K562 (cell line): Measurements from ENCODE around the gene ACP4. TPM values are rescaled to one million over a fixed set of nuclear protein-coding genes. Genes with fewer than 3 reads are reported as not detected.

Experiments
- BRD4 ChIP-seq: fragments of 200-600 bp; sonication (generic); IDR thresholded peaks from 2 replicates; pipeline ENCODE4 v1.6.1; 2017; ENCODE audit warnings: inconsistent platforms
- BRD9 ChIP-seq: fragments of 450-650 bp; IDR thresholded peaks from 2 replicates; pipeline ENCODE4 v1.6.1; 2018; ENCODE audit warnings: low read depth; ENCODE audit not compliant: partially characterized antibody
- DMBX1 ChIP-seq: fragments of 250-450 bp; sonication (Bioruptor Pico); IDR thresholded peaks from 2 replicates; pipeline ENCODE4 v1.8.0; 2022; ENCODE audit warnings: inconsistent platforms, mild to moderate bottlenecking, moderate library complexity, borderline replicate concordance
- HDGF ChIP-seq: fragments of 450-650 bp; IDR thresholded peaks from 2 replicates; pipeline ENCODE4 v1.6.1; 2016
- KHSRP ChIP-seq: fragments of 450-650 bp; IDR thresholded peaks from 2 replicates; pipeline ENCODE4 v1.6.1; 2017
- NFATC3 ChIP-seq: fragments of 450-650 bp; IDR thresholded peaks from 2 replicates; pipeline ENCODE4 v1.6.1; 2017; ENCODE audit warnings: mild to moderate bottlenecking
- NR2F6 ChIP-seq: fragments of 450-650 bp; formaldehyde crosslinking; IDR thresholded peaks from 2 replicates; pipeline ENCODE4 v1.4.0; 2020; ENCODE audit warnings: mild to moderate bottlenecking
- RB1 ChIP-seq: fragments of 450-650 bp; IDR thresholded peaks from 2 replicates; pipeline ENCODE4 v1.6.1; 2017; ENCODE audit warnings: low read depth, mild to moderate bottlenecking
- SMAD1 ChIP-seq: fragments of 150-350 bp; IDR thresholded peaks from 2 replicates; pipeline ENCODE4 v1.6.1; 2014; ENCODE audit warnings: low read length, low read depth; ENCODE audit not compliant: partially characterized antibody
- TRIM24 ChIP-seq, 2 experiments: fragments of 450-650 bp; IDR thresholded peaks; 2 replicates each; pipeline ENCODE4 v1.6.1; 2016
- U2AF1 ChIP-seq: fragments of 200-400 bp; formaldehyde crosslinking; optimal IDR thresholded peaks from 2 replicates; pipeline ENCODE3; 2017; ENCODE audit warnings: mild to moderate bottlenecking, low read depth, low read length, moderate library complexity
- ZFX ChIP-seq: sonication (generic); formaldehyde crosslinking; IDR thresholded peaks from 2 replicates; pipeline ENCODE4 v1.8.0; 2022; ENCODE audit warnings: mild to moderate bottlenecking, missing genetic modification reagents, moderate library complexity
- polyA plus RNA-seq, 8 experiments: library from polyadenylated mRNA; depleted of rRNA in 4 of 8; stranded (reverse) in 5 of 8; unstranded in 3 of 8; fragments of >200 nt; fragmentation: Nextera tagmentation in 2 of 8; fragmentation: Illumina TruSeq in 1 of 8; extraction: Ambion mirVana in 2 of 8; extraction: Trizol in 1 of 8; gene quantifications; 2 replicates each; pipeline versions ENCODE4 v1.2.1 to v1.2.3, GENCODE V29; 2011 to 2014; ENCODE audit warnings: inconsistent platforms in 1 of 8, missing spikeins in 1 of 8
- total RNA-seq, 7 experiments: library from RNA; depleted of rRNA in 6 of 7; stranded (reverse); fragments of >200 nt in 6 of 7; fragmentation: Illumina TruSeq in 2 of 7; extraction: Trizol in 2 of 7; gene quantifications; 2 replicates each; pipeline versions ENCODE4 v1.2.1 to v1.2.3, GENCODE V29; 2011 to 2021; ENCODE audit warnings: low replicate concordance in 1 of 7
- TF ChIP-seq, protein P1 (sequence below): fragments of 450-650 bp; conservative IDR thresholded peaks from 2 replicates; pipeline ENCODE4 v1.6.1; 2016; ENCODE audit warnings: missing genetic modification characterization, low read depth, mild to moderate bottlenecking, control low read depth, missing compliant biosample characterization
- TF ChIP-seq, protein P2 (sequence below): sonication (generic); formaldehyde crosslinking; IDR thresholded peaks from 2 replicates; pipeline ENCODE4 v1.9.0; 2022; ENCODE audit warnings: mild to moderate bottlenecking, missing genetic modification reagents
- TF ChIP-seq, protein P3 (sequence below): fragments of 450-650 bp; IDR thresholded peaks from 2 replicates; pipeline ENCODE4 v1.7.1; 2018; ENCODE audit warnings: mild to moderate bottlenecking, low read depth; ENCODE audit not compliant: partially characterized antibody

The ACP4 gene
- total and polyA plus RNA-seq, 9 of the 15 experiments (the other 6 are each of a cell fraction or from before 2014, with no cell fraction given), result not detected

DNA sequence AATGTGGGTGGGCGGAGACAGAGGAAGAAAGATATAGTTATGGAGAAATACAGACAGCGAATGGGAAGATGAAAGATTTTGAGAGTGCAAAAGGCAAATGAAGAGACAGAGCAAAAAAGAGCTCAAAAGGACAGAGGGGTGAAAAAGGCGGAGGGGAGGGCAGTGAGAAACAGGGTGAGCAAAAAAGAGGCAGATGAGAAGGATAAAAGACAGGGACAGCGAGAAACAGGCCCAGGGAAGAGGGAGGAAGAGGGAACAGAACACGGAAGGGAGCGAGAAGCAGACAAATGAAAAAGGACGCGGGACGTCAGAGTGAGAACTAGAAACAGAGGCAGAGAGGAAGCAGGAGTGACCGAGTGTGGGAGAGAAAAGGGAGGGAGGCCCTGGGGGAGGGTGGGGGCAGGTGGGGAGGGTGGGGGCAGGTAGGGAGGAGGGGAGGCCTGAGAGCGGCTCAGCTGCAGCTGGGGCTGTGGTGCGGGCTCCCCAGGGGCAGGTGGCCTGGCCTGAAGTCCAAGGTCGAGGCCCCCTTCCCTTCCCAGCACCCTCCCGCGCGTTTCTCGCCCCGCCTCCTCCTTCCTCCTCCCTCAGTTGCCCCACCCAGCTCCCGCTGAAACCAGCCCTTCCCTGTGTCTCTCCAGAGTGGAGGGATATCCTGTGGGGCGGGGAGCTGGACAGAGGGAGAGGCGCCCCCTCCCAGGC is 30.5 kb downstream of the ACP4 start (continued):
- TF ChIP-seq SMAD1 (no peak), NR2F6 (CRISPR knock-in tag) (no peak), TRIM24 (IDR thresholded peaks at IDR 0.05) (0 out of 4 replicates have a peak, but pooled peaks have one; percentile 8 to 10), ZFX (CRISPR knock-in tag) (peak; percentile 62), NFATC3 (0 out of 2 replicates have a peak, but pooled peaks have one; percentile 33), BRD9 (peak; percentile 36), U2AF1 (no peak), DMBX1 (no peak), RB1 (peak; percentile 57; the same call in 1 of the 2 replicates), HDGF (peak; percentile 79; the same call in 1 of the 2 replicates), BRD4 (no peak), KHSRP (no peak)
- TF ChIP-seq, protein P1, sequence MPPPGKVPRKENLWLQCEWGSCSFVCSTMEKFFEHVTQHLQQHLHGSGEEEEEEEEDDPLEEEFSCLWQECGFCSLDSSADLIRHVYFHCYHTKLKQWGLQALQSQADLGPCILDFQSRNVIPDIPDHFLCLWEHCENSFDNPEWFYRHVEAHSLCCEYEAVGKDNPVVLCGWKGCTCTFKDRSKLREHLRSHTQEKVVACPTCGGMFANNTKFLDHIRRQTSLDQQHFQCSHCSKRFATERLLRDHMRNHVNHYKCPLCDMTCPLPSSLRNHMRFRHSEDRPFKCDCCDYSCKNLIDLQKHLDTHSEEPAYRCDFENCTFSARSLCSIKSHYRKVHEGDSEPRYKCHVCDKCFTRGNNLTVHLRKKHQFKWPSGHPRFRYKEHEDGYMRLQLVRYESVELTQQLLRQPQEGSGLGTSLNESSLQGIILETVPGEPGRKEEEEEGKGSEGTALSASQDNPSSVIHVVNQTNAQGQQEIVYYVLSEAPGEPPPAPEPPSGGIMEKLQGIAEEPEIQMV (tag), result peak; percentile 38; the same call in 1 of the 2 replicates
- TF ChIP-seq, protein P2, sequence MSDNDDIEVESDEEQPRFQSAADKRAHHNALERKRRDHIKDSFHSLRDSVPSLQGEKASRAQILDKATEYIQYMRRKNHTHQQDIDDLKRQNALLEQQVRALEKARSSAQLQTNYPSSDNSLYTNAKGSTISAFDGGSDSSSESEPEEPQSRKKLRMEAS (CRISPR knock-in tag), result peak; percentile 18; the same call in 1 of the 2 replicates
- TF ChIP-seq, protein P3, sequence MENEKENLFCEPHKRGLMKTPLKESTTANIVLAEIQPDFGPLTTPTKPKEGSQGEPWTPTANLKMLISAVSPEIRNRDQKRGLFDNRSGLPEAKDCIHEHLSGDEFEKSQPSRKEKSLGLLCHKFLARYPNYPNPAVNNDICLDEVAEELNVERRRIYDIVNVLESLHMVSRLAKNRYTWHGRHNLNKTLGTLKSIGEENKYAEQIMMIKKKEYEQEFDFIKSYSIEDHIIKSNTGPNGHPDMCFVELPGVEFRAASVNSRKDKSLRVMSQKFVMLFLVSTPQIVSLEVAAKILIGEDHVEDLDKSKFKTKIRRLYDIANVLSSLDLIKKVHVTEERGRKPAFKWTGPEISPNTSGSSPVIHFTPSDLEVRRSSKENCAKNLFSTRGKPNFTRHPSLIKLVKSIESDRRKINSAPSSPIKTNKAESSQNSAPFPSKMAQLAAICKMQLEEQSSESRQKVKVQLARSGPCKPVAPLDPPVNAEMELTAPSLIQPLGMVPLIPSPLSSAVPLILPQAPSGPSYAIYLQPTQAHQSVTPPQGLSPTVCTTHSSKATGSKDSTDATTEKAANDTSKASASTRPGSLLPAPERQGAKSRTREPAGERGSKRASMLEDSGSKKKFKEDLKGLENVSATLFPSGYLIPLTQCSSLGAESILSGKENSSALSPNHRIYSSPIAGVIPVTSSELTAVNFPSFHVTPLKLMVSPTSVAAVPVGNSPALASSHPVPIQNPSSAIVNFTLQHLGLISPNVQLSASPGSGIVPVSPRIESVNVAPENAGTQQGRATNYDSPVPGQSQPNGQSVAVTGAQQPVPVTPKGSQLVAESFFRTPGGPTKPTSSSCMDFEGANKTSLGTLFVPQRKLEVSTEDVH, result no peak
